Hepatocyte (in vitro differentiated cells): ENCODE data around the gene ZNF521.

ENCODE experiments used
- EZH2phosphoT487 ChIP-seq: fragments of 200-600 bp; sonication (generic); IDR thresholded peaks from one replicate; pipeline ENCODE4 v1.6.1; 2018; ENCODE audit warnings: antibody characterized with exemption, mild to moderate bottlenecking, low read depth, moderate library complexity; ENCODE audit not compliant: unreplicated experiment, severe bottlenecking
- TF ChIP-seq, protein P1 (sequence below): fragments of 200-600 bp; sonication (generic); IDR thresholded peaks from 2 replicates; pipeline ENCODE4 v1.5.1; 2016; ENCODE audit warnings: antibody characterized with exemption, mild to moderate bottlenecking; ENCODE audit not compliant: poor library complexity

DNA sequence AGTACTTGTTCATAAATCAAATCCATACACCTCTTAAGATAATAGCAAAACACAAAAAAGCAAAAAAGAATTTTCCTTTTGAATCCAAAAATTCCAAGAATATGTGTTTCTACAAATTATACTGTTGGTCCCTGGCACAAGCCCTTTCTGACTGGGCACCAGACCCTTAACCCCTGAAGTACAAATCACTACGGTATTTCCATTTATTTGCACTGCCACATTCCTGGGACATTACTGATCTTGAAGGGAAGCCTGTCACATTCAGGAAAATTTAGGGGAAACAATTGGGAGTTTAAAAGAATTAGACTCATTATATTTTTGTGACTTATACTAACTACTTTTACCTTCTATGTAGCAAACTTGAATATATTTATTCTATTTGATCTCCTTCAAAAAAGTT lies 98.8 kb downstream of the ZNF521 start:
- TF ChIP-seq, protein P1, sequence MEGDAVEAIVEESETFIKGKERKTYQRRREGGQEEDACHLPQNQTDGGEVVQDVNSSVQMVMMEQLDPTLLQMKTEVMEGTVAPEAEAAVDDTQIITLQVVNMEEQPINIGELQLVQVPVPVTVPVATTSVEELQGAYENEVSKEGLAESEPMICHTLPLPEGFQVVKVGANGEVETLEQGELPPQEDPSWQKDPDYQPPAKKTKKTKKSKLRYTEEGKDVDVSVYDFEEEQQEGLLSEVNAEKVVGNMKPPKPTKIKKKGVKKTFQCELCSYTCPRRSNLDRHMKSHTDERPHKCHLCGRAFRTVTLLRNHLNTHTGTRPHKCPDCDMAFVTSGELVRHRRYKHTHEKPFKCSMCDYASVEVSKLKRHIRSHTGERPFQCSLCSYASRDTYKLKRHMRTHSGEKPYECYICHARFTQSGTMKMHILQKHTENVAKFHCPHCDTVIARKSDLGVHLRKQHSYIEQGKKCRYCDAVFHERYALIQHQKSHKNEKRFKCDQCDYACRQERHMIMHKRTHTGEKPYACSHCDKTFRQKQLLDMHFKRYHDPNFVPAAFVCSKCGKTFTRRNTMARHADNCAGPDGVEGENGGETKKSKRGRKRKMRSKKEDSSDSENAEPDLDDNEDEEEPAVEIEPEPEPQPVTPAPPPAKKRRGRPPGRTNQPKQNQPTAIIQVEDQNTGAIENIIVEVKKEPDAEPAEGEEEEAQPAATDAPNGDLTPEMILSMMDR, result no peak
- TF ChIP-seq EZH2phosphoT487, result no peak
